GM12878 (cell line): ENCODE results near the gene GARNL3. TPM values are rescaled to one million over a fixed set of nuclear protein-coding genes. Genes with fewer than 3 reads are reported as not detected.

Experiments
- ATAC-seq: fragments of 200-7000 bp; cut with Tn5 transposase; 3 replicates; pipeline ENCODE4 v1.9.1; 2020; ENCODE audit warnings: mild to moderate bottlenecking, moderate library complexity
- BruUV-seq: library from RNA; stranded (reverse); fragments of 400-500 nt; replicated peaks from 2 replicates; lab custom pipeline; 2021; lab: Mats Ljungman, UMichigan
- CTCF ChIA-PET: fragments of 300-600 bp; sonication (Branson Sonifier 250); formaldehyde crosslinking; extraction: SDS; loops from one replicate; lab custom pipeline; 2021; ENCODE audit warnings: inconsistent platforms; lab: Yijun Ruan, JAX
- POLR2A ChIA-PET: fragments of 350-600 bp; formaldehyde crosslinking; extraction: SDS; loops from one replicate; lab custom pipeline; 2021; ENCODE audit warnings: inconsistent platforms; lab: Charles Lee
- RAD21 ChIA-PET: fragments of 300-600 bp; sonication (Branson Sonifier 250); formaldehyde crosslinking; loops from one replicate; lab custom pipeline; 2023; ENCODE audit warnings: antibody characterized with exemption; ENCODE audit not compliant: unreplicated experiment; lab: Charles Lee
- SMC1A ChIA-PET: fragments of 300-600 bp; sonication (Branson Sonifier 250); formaldehyde crosslinking; loops from one replicate; lab custom pipeline; 2023; ENCODE audit not compliant: unreplicated experiment, uncharacterized antibody; lab: Charles Lee
- DNase-seq: peaks from one replicate; pipeline ENCODE4 v3.0.0-alpha.2; 2011; ENCODE audit warnings: low read depth, low spot score
- FAIRE-seq: peaks from 3 replicates; lab custom pipeline; 2011; peaks lifted over from hg19 to GRCh38; lab: Jason Lieb, UNC
- H2AFZ ChIP-seq: 2 replicates; pipeline ENCODE4 v1.6.0; 2011; ENCODE audit warnings: low read depth, low read length, control low read depth; ENCODE audit not compliant: control insufficient read depth
- H3K27ac ChIP-seq: 2 replicates; pipeline ENCODE4 v1.5.1; 2011; ENCODE audit warnings: control low read depth; ENCODE audit not compliant: control insufficient read depth, insufficient read depth
- H3K27me3 ChIP-seq, 2 experiments: replicated peaks in 1 of 2; 2 replicates each; pipeline versions ENCODE4 v1.6.0 to v1.6.1; 2011; ENCODE audit warnings: low read length in 1 of 2; ENCODE audit not compliant: control insufficient read depth in 2 of 2, insufficient read depth in 2 of 2
- H3K36me3 ChIP-seq, 2 experiments: 2 replicates each; pipeline ENCODE4 v1.5.1; 2011; ENCODE audit warnings: low read length in 1 of 2; ENCODE audit not compliant: control insufficient read depth in 2 of 2, insufficient read depth in 2 of 2
- H3K4me1 ChIP-seq: 2 replicates; pipeline ENCODE4 v1.6.1; 2011; ENCODE audit warnings: mild to moderate bottlenecking, low read length, moderate library complexity, mixed read lengths; ENCODE audit not compliant: control insufficient read depth, insufficient read depth
- H3K4me2 ChIP-seq: 2 replicates; pipeline ENCODE4 v1.6.0; 2011; ENCODE audit warnings: control low read depth; ENCODE audit not compliant: control insufficient read depth, insufficient read depth
- H3K4me3 ChIP-seq: fragments of 200-600 bp; sonication (generic); 2 replicates; pipeline ENCODE4 v1.5.1; 2016
- H3K79me2 ChIP-seq: 2 replicates; pipeline ENCODE4 v1.6.0; 2011; ENCODE audit warnings: low read length; ENCODE audit not compliant: control insufficient read depth, insufficient read depth
- H3K9ac ChIP-seq: 2 replicates; pipeline ENCODE4 v1.8.0; 2011; ENCODE audit warnings: low read length, control low read depth, mixed read lengths; ENCODE audit not compliant: control insufficient read depth, insufficient read depth
- H3K9me3 ChIP-seq: replicated peaks from 3 replicates; pipeline ENCODE4 v1.5.1; 2011; ENCODE audit warnings: mild to moderate bottlenecking, low read length; ENCODE audit not compliant: control insufficient read depth, insufficient read depth
- H4K20me1 ChIP-seq: 2 replicates; pipeline ENCODE4 v1.6.0; 2011; ENCODE audit not compliant: control insufficient read depth, insufficient read depth
- WGBS: methylation state at CpG from one replicate; pipeline ENCODE4 v1.1.6; 2016; ENCODE audit warnings: low lambda C conversion rate; ENCODE audit not compliant: insufficient replicate concordance, insufficient coverage; ENCODE audit errors: missing lambda C conversion rate; 5-methylcytosine and 5-hydroxymethylcytosine counted together
- in situ Hi-C: fragments of 300-500 bp; cut with MboI; formaldehyde crosslinking; loops from 9 replicates; pipeline ENCODE4 v1.14.3; 2018; ENCODE audit warnings: mixed read lengths
- intact Hi-C: fragments of 100-400 bp; cut with micrococcal nuclease; formaldehyde crosslinking; loops from one replicate; pipeline ENCODE4 v1.14.2; 2022; ENCODE audit not compliant: unreplicated experiment
- polyA plus RNA-seq, 11 experiments: library from polyadenylated mRNA; depleted of rRNA in 4 of 11; unstranded in 6 of 11; stranded (reverse) in 5 of 11; fragments of >200 nt; fragmentation: Nextera tagmentation in 4 of 11; fragmentation: Illumina TruSeq in 1 of 11; extraction: Ambion mirVana in 4 of 11; extraction: Trizol in 1 of 11; gene quantifications; 1 replicate in 1 of 11; 2 replicates in 10 of 11; pipeline versions ENCODE4 v1.2.1 to v1.2.3, GENCODE V29; 2011 to 2016; ENCODE audit warnings: inconsistent platforms in 2 of 11, missing spikeins in 2 of 11, low read depth in 1 of 11
- total RNA-seq, 4 experiments: library from RNA; depleted of rRNA in 3 of 4; stranded (reverse); fragments of >200 nt in 3 of 4; fragmentation: Illumina TruSeq in 1 of 4; extraction: Trizol in 1 of 4; gene quantifications; 2 replicates each; pipeline versions ENCODE4 v1.2.1 to v1.2.3, GENCODE V29; 2013 to 2021
- TF ChIP-seq, protein P1 (sequence below): fragments of 450-650 bp; IDR thresholded peaks from 2 replicates; pipeline ENCODE4 v1.6.1; 2017; ENCODE audit warnings: mild to moderate bottlenecking, low read depth, inconsistent platforms; ENCODE audit not compliant: poor library complexity, severe bottlenecking
- TF ChIP-seq, protein P2 (sequence below): fragments of 450-650 bp; conservative IDR thresholded peaks from 2 replicates; pipeline ENCODE4 v1.6.1; 2017; ENCODE audit warnings: mild to moderate bottlenecking, moderate library complexity

The GARNL3 gene
- total and polyA plus RNA-seq, 10 of the 15 experiments (the other 5 are each of a cell fraction or from before 2014, with no cell fraction given): 0.89 to 13.2 (median 6.3) TPM

DNA sequence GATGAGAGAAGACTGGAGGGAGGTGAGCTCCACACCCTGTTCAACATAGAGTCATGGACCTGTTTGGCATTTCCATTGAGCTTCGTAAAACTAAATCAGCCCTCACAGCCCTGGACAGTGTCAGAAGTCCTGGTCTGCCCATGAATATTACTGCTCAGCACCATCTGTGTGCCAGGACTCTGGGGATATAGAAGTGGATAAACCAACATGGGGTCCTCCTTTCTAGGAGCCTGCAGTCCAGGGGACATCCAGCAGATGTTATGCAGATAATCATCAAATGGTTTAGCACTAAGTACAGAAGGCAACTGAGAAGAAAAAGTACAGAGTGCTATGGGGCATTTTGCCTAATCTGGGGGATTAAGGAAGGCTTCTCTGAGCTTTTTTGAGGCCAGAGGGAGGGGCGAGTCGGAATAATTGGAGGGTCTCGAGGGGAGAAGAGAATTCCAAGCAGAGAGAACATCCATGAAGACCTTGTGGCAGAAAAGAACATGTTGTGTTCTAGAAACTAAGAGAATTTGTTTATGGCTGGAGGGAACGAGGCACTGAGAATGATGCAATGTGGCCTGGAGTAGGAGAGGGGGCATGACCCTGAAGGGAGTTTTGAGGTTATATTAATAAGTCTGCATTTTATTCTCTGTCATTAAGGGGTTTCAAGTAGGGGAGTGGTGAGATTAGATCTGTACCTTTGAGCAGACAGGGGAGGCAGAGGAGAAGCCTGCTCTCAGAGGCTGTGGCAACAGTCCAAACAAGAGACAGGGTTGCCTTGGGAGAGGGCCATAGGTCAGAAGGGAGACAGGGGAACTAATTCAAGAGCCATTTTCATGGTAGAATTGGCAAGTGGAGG, 68.9 kb downstream of the GARNL3 start:
- POLR2A ChIA-PET: no interaction called here
- no peak for FAIRE-seq

More for the DNA sequence above, 68.9 kb downstream of the GARNL3 start:
- no peaks in the 10 kb centered on the region for H3K9me3 ChIP-seq
- ChIA-PET SMC1A (interaction anchor here (0.6 kb wide), 1 partner anchor 61 kb away, joined by 3 read pairs; no protein-coding TSS in a partner anchor), RAD21 (no interaction called here), CTCF (no interaction called here)
- in situ Hi-C loops (no loop called here), intact Hi-C loops (no loop called here)
- no peak overlapping the region for H3K4me3 ChIP-seq
- TF ChIP-seq, protein P1, sequence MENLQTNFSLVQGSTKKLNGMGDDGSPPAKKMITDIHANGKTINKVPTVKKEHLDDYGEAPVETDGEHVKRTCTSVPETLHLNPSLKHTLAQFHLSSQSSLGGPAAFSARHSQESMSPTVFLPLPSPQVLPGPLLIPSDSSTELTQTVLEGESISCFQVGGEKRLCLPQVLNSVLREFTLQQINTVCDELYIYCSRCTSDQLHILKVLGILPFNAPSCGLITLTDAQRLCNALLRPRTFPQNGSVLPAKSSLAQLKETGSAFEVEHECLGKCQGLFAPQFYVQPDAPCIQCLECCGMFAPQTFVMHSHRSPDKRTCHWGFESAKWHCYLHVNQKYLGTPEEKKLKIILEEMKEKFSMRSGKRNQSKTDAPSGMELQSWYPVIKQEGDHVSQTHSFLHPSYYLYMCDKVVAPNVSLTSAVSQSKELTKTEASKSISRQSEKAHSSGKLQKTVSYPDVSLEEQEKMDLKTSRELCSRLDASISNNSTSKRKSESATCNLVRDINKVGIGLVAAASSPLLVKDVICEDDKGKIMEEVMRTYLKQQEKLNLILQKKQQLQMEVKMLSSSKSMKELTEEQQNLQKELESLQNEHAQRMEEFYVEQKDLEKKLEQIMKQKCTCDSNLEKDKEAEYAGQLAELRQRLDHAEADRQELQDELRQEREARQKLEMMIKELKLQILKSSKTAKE: no peak
- TF ChIP-seq, protein P2, sequence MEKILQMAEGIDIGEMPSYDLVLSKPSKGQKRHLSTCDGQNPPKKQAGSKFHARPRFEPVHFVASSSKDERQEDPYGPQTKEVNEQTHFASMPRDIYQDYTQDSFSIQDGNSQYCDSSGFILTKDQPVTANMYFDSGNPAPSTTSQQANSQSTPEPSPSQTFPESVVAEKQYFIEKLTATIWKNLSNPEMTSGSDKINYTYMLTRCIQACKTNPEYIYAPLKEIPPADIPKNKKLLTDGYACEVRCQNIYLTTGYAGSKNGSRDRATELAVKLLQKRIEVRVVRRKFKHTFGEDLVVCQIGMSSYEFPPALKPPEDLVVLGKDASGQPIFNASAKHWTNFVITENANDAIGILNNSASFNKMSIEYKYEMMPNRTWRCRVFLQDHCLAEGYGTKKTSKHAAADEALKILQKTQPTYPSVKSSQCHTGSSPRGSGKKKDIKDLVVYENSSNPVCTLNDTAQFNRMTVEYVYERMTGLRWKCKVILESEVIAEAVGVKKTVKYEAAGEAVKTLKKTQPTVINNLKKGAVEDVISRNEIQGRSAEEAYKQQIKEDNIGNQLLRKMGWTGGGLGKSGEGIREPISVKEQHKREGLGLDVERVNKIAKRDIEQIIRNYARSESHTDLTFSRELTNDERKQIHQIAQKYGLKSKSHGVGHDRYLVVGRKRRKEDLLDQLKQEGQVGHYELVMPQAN: no peak
- H3K4me1 ChIP-seq: no peaks in the 10 kb centered on the region
- no peak overlapping the region for H3K9ac ChIP-seq
- no peaks in the 10 kb centered on the region for H3K79me2 ChIP-seq
- H3K27ac ChIP-seq: no peak overlapping the region
- BruUV-seq: no TSS peak
- H4K20me1 ChIP-seq: no peaks in the 10 kb centered on the region
- DNase-seq (no peak), ATAC-seq (no peak)
- no peaks in the 10 kb centered on the region for H3K27me3 ChIP-seq
- WGBS: 95% methylated on average over 5 of the region's 5 CpGs
- H3K4me2 ChIP-seq: no peak overlapping the region
- H3K36me3 ChIP-seq: no peaks in the 10 kb centered on the region; a peak in 1 of 4 replicates
- H2AFZ ChIP-seq: no peak overlapping the region
